IMR-90 (cell line): Measurements from ENCODE around the gene MTNR1B.

Experiments
- CTCF ChIP-seq: conservative IDR thresholded peaks from 2 replicates; pipeline ENCODE4 v1.5.1; 2012; ENCODE audit warnings: mild to moderate bottlenecking, low read depth, low read length, improper control_type of control experiment
- MXI1 ChIP-seq: IDR thresholded peaks from 2 replicates; pipeline ENCODE4 v1.6.1; 2012; ENCODE audit warnings: low read depth, mild to moderate bottlenecking, low read length, moderate library complexity, borderline replicate concordance
- NFE2L2 ChIP-seq: fragments of 150-350 bp; IDR thresholded peaks from 2 replicates; pipeline ENCODE4 v1.6.1; 2016; ENCODE audit warnings: low read depth, mild to moderate bottlenecking, low read length

DNA sequence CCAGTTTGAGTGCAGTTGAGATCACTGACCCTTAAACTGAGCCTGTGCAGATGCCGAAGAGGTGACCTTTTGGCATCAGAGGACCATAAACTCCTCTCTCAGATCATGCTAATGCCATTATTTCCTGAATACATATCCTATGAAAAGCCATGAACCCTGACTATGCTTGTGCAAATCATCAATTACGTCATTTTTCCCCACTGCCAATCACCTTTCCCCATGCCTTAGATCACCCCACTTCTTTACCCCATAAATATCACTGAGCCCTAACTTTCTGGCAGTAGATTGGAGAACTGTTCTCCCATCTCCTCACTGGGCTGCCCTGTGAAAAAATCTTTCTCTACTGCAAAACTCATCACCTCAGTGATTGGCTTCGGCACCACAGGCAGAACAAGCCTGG is 32.9 kb downstream of the MTNR1B start:
- TF ChIP-seq CTCF (no peak), MXI1 (no peak), NFE2L2 (no peak)
